ENCODE results near the gene SCGB3A1.

DNA sequence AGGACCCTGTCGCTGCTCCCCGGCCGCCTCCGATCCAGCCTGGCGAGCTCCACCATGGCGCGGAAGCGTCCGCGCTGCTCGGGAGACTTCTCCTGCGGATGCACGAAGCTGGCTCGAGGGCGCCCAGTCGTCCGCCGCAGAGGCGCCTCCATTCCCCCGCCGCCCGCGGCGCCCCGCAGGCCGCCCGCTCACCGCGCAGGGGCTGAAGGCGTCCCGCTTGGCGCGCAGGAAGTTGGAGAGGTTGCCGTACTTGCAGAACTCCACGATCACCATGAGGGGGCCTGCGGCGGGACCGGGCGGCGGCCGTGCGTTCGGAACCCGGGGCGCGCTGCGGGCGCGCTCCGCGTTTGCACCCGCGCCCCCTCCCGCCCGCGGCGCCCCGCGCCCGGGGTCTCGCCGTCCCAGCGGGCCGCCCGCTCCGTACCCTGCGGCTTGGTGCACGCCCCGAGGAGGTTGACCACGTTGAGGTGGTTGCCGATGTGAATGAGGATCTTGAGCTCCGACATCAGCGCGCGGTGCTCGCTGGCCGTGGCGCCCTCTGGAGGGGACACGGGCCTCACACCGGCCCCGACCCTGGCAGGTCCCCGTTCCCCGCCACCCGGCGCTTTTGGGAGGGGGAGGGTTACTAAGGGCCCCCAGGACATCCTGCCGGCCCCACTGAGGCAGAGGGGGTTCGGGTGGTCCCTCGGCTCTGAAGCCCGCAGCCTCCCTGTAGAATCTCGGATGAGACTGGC is 27.7 kb upstream of the SCGB3A1 start:
- TF ChIP-seq, protein P1, sequence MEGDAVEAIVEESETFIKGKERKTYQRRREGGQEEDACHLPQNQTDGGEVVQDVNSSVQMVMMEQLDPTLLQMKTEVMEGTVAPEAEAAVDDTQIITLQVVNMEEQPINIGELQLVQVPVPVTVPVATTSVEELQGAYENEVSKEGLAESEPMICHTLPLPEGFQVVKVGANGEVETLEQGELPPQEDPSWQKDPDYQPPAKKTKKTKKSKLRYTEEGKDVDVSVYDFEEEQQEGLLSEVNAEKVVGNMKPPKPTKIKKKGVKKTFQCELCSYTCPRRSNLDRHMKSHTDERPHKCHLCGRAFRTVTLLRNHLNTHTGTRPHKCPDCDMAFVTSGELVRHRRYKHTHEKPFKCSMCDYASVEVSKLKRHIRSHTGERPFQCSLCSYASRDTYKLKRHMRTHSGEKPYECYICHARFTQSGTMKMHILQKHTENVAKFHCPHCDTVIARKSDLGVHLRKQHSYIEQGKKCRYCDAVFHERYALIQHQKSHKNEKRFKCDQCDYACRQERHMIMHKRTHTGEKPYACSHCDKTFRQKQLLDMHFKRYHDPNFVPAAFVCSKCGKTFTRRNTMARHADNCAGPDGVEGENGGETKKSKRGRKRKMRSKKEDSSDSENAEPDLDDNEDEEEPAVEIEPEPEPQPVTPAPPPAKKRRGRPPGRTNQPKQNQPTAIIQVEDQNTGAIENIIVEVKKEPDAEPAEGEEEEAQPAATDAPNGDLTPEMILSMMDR (IDR thresholded peaks at IDR 0.05) = peak; percentile 36; the same call in 1 of the 2 replicates
- no peak for TF ChIP-seq ELF4 (CRISPR knock-in tag; IDR thresholded peaks at IDR 0.05; ENCODE audit: low read depth)
- no peak for TF ChIP-seq NFYB (CRISPR knock-in tag; conservative IDR thresholded peaks at IDR 0.05; ENCODE audit: low read depth)
- TF ChIP-seq, protein P2, sequence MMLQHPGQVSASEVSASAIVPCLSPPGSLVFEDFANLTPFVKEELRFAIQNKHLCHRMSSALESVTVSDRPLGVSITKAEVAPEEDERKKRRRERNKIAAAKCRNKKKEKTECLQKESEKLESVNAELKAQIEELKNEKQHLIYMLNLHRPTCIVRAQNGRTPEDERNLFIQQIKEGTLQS (CRISPR knock-in tag; conservative IDR thresholded peaks at IDR 0.05) = no peak
- no peak for TF ChIP-seq TEAD4 (CRISPR knock-in tag; IDR thresholded peaks at IDR 0.05)
- no peak for TF ChIP-seq ZNF416 (CRISPR knock-in tag; IDR thresholded peaks at IDR 0.05)

Data from WTC11 (cell line).